Lower leg skin (tissue), 3 donors: ENCODE results near the gene ANK3.

Experiments
- CTCF ChIP-seq, 3 donors: fragments of 450-650 bp; IDR thresholded peaks; one replicate each; pipeline ENCODE4 v1.5.1; 2016; ENCODE audit warnings: antibody characterized with exemption in 3 of 3, mild to moderate bottlenecking in 3 of 3, moderate library complexity in 2 of 3
- POLR2A ChIP-seq, 2 donors: fragments of 450-650 bp; IDR thresholded peaks; one replicate each; pipeline ENCODE4 v1.6.1; 2016 to 2017; ENCODE audit warnings: antibody characterized with exemption in 2 of 2, mild to moderate bottlenecking in 1 of 2, moderate library complexity in 1 of 2

GRCh38 chr10:60394446-60394845, 4.8 kb upstream of the ANK3 start:
- TF ChIP-seq POLR2A (IDR thresholded peaks at IDR 0.05) (no peak), CTCF (IDR thresholded peaks at IDR 0.05) (no peak)
